ENCODE results near the gene TIAM2.

GRCh38 chr6:155196911-155197310 is 201.8 kb downstream of the TIAM2 start:
- TF ChIP-seq CTCF (conservative IDR thresholded peaks at IDR 0.05; ENCODE audit: low read length) (no peak), EZH2phosphoT487 (IDR thresholded peaks at IDR 0.05; ENCODE audit: borderline replicate concordance, low read depth, low read length) (no peak)
